GM21825 (cell line): ENCODE results near the gene LRRC8E.
"Not testable (repeated sequence)": the region's sequence is repeated elsewhere in the genome, so short reads cannot be mapped to it uniquely, and the experiment has no call there.

Source experiments
- ATAC-seq: cut with Tn5 transposase; IDR thresholded peaks from one replicate; pipeline ENCODE4 v1.9.1; 2021; ENCODE audit warnings: mild to moderate bottlenecking, moderate library complexity; ENCODE audit not compliant: unreplicated experiment

The LRRC8E gene

DNA sequence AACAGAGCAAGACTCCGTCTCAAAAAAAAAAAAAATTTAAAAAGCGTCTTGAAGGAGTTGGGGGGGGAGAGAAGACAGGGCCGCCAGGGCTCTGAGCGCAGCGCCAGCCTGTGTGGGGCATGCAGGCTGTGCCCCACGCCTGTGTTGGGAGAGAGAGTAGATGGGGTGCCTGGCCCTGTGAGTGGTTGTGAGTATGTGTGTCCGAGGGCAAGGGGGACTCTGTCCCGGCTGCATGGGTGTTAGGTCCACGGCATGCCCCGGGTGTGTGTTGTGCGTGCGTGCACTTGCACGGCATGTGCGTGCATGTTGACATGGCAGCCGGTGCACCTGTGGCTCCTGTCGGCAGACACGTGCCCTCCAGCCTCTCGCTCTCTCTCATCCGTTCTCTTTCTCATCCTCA is 18.8 kb downstream of the LRRC8E start:
- ATAC-seq = no peak

DNA sequence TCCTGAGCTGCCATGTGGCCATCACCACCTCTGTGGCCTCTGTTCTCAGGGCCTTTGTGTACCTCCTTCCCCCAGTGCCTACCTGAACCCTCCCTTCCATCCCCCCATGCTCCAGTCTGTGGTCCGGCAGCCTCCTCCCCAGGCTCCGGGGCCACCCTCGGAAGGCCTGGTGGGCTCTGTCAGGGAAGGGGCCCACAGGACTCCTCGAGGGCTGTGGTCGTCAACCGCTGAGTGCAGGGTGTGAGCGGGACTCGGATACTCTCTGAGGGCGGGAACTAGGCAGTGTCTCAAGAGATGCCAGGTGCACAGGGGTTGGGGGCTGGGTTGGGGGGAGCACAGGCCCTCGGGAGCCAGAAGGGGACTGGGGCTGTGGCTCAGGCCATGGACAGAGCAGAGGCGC is 19.2 kb downstream of the LRRC8E start:
- no peak for ATAC-seq

DNA sequence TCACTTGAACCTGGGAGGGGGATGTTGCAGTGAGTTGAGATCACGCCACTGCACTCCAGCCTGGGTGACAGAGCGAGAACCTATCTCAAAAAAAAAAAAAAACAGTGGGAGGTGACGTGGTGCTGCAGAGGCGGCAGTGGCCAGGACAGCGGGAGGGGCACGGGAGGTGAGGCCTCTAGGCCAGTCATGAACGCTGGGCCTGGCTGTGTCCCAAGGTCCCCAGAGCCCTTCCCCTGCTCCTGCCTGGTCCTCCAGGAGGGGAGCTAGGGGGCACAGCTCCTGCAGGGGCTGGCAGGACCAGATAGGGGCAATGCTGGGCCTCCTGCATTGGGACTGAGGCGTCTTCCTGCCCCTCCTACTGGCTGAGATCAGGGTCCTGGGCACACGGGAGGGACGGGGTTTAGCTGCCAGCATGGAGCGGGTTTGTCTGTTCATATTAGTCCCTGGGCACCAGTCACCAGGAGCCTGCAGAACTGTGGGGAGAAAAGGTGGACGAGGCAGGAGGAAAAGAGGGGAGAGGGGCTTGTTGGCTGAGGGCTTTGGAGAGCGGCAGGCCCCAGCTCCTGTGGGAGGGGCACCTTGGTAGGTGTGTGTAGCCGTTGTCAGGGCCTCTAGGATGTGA is 19.9 kb downstream of the LRRC8E start:
- no peak for ATAC-seq

DNA sequence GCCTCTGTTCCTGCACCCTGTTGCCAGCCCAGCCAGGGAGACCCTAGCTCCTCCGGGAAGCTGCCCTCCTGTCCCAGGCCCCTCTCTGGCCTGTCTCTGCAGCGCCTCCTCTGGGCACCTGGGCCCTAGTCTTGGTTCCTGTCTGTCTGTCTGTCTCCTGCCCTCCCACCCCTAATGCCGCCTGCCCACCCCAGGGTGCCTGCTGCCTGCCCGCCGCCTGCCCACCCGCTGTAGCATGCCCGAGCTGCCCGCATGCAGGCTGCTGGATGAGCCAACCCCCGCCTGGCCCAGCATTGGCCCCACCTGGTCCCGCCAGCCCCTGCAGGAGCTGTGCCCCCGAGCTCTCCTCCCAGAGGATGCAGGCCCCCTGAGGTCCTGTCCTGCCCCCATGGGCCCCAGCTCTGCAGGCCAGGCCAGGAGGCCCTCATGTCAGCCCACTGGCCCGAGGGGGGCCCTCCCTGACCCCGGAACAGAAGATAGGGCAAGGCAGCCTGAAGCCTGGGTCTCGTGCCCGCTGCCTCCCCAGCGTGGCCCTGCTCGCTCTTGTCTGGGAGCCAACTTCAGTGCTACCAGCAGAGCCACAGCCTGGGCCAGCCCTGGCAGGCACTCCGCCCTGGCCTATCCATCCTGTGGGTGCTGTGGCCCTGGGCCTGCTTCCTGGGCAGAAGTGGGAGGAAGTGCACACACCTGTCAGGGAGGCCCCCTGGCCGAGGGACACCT is 20.6 kb downstream of the LRRC8E start:
- no peak for ATAC-seq

DNA sequence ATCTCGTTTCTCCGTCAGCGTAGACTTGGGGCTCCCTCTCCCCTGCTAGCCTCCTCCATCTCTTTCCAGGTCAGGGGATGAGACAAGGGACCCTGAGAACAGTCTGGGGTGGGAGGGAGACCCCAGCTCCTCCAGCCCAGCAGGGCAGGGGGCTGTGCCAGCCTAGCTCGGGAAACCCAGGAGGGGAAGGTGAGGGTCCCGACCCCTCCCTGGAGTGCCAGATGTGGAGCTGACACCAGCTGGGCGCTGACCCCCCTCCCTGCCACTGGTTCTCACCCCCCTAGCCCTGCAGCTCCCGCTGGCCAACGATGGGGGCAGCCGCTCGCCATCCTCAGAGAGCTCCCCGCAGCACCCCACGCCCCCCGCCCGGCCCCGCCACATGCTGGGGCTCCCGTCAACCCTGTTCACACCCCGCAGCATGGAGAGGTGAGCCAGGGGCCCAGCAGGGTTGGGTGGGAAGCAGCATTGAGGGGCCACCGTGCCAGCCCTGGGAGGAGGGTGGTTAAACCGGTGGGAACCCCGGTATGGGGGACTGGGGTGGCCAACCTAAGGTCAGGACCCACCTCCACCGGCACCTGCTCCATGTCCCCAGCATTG is 21.3 kb downstream of the LRRC8E start:
- ATAC-seq = no peak

DNA sequence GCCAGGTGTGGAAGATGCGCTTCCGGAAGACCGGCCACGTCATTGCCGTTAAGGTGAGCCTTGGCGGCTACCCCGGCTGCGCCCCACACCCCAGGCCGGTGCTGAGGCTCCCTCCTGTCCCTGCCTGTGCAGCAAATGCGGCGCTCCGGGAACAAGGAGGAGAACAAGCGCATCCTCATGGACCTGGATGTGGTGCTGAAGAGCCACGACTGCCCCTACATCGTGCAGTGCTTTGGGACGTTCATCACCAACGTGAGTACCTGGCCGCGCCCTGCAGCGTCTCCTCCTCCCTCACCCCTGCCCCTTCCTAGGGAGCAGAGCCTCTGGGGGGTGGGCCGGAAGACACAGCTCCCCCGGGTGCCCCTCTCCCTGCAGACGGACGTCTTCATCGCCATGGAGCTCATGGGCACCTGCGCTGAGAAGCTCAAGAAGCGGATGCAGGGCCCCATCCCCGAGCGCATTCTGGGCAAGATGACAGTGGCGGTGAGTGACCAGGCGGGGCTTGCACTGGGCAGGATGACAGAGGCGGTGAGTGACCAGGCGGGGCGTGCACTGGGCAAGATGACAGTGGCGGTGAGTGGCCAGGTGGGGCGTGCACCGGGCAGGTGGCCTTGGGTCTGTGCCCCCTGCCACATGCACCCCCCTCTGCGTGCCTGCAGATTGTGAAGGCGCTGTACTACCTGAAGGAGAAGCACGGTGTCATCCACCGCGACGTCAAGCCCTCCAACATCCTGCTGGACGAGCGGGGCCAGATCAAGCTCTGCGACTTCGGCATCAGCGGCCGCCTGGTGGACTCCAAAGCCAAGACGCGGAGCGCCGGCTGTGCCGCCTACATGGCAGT is 22.2 kb downstream of the LRRC8E start:
- ATAC-seq = no peak

DNA sequence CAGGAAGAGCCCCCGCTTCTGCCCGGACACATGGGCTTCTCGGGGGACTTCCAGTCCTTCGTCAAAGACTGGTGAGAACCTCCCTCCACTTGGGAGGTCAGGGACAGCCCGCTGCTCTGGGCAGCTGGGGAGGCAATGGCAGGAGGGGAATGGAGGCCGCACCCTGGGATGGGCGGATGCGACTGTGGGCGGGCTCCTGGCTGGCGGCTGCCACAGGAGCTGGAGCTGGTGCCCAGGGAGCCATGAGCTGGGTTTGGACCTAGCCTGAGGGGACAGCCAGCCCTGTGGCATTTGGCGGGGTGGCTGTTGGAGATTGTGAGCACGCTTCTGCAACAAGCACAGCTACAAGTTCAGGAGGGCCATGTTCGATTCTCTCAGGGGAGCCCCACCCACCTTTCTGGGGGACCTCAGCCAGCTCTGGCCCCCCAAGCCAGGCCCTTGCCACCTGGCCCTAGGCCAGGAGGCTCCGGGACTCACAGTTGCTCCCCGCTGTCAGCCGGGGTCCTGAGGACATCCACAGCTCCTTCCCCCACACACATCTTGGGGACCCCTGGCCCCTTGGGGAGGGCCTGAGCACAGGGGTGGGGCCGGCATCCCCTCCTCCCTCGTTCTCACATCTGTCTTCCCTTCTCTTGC is 23.3 kb downstream of the LRRC8E start:
- ATAC-seq = no peak

DNA sequence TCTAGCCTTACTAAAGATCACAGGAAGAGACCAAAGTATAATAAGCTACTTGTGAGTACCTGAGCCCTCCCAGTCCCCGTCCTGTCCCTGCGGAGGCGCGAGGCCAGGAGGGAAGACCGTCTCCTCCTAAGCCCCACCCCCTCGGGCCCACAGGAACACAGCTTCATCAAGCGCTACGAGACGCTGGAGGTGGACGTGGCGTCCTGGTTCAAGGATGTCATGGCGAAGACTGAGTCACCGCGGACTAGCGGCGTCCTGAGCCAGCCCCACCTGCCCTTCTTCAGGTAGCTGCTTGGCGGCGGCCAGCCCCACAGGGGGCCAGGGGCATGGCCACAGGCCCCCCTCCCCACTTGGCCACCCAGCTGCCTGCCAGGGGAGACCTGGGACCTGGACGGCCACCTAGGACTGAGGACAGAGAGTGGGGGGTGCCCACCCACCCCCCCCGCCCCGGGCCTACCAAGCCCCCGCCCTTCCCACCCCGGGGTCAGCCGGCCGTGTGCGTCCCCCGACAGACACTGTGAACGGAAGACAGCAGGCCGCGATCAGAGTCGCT is 23.9 kb downstream of the LRRC8E start:
- no peak for ATAC-seq

DNA sequence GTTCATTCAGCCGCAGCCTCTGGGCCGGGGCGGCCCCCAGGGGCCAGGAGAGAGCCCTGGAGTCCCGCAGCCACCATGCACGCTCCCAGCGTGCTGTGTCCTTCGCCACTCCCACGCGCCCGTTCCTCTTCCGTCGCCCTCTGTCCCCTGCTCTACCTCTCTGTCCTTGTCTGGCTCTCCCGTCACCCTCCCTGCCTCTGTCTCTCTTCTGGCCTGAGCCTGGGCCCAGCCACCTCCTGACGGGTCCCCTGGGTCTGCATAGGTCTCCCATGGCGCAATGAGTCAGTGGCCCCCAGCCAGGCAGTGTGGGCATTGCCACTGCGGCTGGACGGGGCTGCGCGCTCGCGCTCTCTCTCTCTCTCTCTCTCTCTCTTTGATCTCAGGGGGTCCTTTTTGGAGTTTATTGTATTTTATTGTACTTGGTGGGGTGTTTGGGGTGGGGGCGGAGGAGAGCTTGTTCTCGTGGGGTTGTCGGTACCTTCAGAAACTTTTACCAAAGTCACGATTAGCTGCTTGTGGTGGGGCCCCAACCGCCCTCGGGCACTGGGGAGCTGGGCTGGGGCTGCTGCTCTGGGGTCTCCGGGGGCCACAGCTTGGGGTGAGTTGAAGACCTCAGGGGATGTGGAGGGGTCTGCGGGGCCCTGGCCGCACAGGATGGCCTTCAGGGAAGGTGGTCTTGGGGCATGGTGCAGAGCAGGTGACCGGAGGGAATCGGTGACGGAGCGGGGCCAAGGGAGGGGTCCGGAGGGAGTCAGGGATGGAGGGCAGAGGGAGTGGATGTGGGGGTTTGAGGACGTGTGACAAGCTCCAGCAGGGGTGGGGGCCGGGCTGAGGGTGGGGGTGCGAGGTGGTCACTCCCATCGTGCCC is 24.6 kb downstream of the LRRC8E start:
- no peak for ATAC-seq

DNA sequence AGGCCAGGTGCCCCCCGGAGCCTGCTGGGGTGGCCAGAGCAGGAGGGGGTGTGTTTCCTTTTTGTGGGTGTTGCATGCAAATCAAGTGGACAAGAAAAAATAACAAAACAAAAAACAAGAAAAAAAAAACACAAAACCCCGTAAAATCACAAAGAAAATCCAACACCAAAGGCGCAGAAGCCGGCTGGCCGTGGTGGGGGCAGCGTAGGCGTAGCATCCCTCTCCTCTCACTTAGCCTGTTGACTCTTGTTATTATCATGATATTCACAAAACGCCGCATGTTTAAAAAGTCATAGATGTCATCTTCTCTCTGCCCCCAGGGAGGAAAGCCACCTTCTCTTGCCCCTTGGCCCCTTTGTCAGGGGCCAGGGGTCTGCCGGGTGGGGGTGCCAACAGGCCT is 25.3 kb downstream of the LRRC8E start:
- ATAC-seq = no peak

DNA sequence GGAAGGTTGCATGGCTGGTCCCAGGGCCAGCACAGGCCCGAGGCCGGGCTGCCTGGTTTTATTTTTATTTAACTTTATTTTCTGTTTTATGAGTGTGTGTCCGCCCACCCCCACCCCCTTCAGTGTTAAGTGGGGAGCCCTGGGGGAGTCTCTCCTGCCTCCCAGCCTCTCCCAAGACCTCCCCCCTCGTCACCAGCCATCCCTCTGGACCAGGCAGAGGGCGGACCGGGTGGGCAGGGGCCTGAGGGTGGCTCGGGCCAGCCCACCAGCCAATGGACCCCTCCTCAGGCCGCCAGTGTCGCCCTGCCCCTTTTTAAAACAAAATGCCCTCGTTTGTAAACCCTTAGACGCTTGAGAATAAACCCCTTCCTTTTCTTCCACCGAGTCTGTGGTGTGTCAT is 25.8 kb downstream of the LRRC8E start:
- no peak for ATAC-seq

DNA sequence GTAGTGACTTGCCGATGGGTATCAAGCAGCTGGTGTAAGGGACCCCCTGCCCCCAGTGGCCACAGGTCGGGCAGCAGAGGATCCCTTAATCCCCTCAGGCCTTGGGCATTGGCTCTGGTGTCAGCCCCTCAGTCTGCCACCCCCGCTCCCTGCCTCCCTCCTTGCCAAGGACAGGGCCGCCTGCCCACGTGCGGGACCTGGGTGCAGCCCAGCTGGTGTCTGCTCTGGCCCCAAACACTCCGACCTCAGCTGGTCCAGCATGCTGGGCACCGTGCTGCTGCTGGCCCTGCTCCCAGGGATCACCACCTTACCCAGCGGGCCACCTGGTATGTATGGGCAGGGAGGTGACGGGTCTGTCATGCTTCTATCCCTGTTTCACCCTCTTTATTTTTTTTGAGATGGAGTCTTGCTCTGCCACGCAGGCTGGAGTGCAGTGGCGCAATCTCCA is 26.3 kb downstream of the LRRC8E start, which contains the start of gene TGFBR3L:
TSS of gene TGFBR3L (plus strand) at position 233 of the 448 bp plus-strand sequence.
- no peak for ATAC-seq

DNA sequence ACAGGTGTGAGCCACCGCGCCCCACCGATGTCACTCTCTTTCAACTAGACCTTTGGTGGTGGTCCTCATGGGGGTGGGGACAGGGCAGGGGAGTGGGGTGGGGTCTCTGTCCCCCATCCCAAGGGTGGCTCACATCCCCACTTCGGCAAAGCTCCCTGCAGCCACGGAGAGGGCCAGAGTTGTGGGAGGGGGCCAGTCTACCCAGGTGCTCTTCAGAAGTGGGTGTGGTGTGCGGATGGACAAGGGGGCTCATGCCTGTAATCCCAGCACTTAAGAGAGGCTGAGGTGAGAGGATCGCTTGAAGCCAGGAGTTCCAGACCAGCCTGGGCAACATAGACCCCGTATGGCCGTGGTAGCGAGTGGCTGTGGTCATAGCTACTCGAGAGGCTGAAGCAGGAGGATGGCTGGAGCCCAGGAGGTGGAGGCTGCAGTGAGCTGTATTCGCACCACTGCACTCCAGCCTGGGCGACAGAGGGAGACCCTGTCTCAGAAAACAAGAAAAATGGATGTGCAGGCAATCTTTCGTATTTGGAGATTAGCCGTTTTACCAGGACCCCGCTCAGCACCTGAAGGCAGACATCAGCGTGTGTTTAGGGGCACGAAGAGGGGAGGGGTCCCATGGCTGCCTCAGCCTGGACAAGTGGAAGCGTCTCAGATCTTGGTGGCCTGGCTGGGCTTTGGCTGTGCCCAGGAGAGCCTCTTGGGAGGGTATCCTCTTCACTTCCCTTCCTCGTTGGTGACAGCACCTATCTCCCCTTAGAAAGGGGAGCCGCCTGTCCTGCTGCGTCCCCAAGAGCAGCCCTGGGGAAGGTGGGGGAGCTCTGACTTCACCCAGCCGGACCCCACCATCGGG is 27.2 kb downstream of the LRRC8E start:
- no peak for ATAC-seq

DNA sequence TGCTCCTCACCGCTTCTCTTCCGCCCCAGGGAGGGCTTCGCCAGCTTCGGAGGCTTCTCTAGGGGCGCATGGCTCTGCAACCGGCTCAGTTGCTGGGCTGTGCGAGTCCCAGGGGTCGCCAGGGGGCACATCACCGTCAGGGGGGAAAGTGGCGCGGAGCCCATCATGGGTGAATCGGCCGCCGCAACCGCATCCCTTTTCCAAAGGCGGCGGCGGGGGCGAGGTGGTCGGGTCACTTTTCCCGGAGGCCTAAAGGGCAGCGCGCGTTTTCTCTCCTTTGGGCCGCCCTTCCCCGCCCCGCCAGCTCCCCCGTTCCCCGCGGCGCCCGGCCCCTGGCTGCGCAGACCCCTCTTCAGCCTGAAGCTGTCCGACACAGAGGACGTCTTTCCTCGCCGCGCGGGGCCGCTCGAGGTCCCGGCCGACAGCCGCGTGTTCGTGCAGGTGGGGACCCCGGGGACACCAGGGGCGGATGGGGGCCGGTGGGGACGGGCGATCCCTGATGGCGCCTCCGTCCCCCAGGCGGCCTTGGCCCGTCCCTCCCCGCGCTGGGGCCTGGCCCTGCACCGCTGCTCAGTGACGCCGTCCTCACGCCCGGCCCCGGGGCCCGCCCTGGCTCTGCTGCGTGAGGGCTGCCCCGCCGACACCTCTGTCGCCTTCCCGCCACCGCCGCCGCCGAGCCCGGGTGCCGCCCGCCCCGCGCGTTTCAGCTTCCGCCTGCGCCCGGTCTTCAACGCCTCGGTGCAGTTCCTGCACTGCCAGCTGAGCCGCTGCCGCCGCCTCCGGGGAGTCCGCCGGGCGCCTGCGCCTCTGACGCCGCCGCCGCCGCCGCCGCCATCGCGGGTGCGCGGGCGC is 28.0 kb downstream of the LRRC8E start:
- no peak for ATAC-seq

DNA sequence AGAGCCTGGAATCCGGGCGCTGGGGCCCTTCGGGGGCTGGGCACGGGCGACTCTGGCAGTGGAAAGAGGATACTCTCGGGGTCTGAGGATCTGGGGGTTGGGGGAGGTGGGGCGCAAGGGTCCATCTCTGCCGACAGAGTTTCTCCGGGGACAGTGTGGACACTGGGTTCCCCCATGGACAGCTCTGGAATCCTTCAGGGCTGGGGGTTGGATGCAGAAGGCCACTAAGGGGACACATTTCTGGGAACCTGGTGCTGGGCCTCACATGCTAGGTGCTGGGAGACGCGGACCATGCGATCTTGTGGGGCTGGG is 28.6 kb downstream of the LRRC8E start:
- ATAC-seq = no peak

DNA sequence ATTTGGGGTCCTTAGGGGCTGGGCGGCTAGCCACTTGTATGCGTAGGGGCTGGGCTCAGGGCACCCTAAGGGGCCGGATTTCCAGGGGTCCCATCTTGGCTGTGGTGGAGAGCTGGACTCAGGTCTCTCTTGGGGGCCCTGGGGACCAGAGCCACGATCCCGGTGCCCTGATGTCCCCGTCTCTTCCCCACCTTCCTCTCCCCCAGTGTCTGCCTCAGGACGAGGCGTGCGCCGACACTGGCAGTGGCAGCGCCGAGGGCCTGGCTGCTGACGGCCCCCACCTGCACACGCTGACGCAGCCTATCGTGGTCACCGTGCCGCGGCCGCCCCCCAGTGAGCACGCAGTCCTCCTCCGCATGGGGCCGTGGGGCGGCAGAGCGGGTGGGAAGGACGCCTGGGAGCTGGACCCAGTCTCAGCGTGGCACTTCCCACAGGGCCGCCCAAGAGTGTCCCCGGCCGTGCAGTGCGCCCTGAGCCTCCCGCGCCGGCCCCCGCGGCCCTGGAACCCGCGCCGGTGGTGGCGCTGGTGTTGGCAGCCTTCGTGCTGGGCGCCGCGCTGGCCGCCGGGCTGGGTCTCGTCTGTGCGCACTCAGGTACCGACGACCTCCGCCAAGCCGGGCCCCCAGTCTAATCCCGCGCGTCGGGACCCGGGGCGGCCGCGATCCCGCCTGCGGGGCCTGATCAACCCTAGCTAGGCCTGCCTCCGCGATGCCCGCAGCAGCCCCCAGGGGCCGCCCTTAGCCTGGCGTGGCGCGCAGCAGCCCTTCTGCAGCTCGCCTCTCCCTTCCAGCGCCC is 29.2 kb downstream of the LRRC8E start:
- no peak for ATAC-seq

DNA sequence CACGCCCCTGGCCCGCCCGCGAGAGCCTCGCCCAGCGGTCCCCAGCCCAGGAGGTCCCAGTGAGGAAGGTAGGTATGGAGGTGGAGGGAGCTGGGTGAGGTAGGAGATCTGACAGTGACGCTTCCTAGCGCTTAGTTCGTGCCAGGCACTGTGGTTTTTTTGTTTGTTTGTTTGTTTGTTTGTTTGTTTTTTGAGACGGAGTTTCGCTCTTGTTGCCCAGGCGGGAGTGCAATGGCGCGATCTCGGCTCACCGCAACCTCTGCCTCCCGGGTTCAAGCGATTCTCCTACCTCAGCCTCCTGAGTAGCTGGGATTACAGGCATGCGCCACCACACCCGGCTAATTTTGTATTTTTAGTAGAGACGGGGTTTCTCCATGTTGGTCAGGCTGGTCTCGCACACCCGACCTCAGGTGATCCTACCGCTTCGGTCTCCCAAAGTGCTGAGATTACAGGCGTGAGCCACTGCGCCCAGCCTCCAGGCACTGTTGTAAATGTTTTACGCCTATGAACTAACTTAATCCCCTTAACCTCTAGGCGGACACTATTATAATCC is 29.8 kb downstream of the LRRC8E start:
- ATAC-seq = not testable (repeated sequence)
